ENCODE results near the gene ZNF580. TPM values are rescaled to one million over a fixed set of nuclear protein-coding genes. Genes with fewer than 3 reads are reported as not detected.

ZNF580 gene
- total and polyA plus RNA-seq, 2 of the 13 experiments (the other 11 are each of a cell fraction or from before 2014, with no cell fraction given): 4.4 to 6.0 TPM

- peak; percentile 24; the same call in 1 of the 2 replicates for TF ChIP-seq ZNF281 (CRISPR knock-in tag; IDR thresholded peaks at IDR 0.05; ENCODE audit: borderline replicate concordance)
- TF ChIP-seq MXD4 (CRISPR knock-in tag; IDR thresholded peaks at IDR 0.05): peak; percentile 47
- TF ChIP-seq FOXC1 (CRISPR knock-in tag; IDR thresholded peaks at IDR 0.05; ENCODE audit: borderline replicate concordance): peak; percentile 57; the same call in 1 of the 2 replicates
- no peak for TF ChIP-seq MAFF (IDR thresholded peaks at IDR 0.05; ENCODE audit: low read depth, low read length)
- TF ChIP-seq TBL1XR1 (IDR thresholded peaks at IDR 0.05; ENCODE audit: borderline replicate concordance, low read length, partially characterized antibody): no peak
- TF ChIP-seq IKZF4 (CRISPR knock-in tag; IDR thresholded peaks at IDR 0.05; ENCODE audit: borderline replicate concordance, low read depth, not compliant biosample characterization): no peak
- no peak for TF ChIP-seq ZBED4 (CRISPR knock-in tag; IDR thresholded peaks at IDR 0.05; ENCODE audit: borderline replicate concordance)
- peak; percentile 76 for TF ChIP-seq GABPA (IDR thresholded peaks at IDR 0.05; ENCODE audit: low read depth, low read length)
- TF ChIP-seq GABPA (CRISPR knock-in tag; IDR thresholded peaks at IDR 0.05; ENCODE audit: low read depth): peak; percentile 91
- no peak; the same call in 1 of the 2 replicates for TF ChIP-seq RARG (CRISPR knock-in tag; IDR thresholded peaks at IDR 0.05; ENCODE audit: low read depth)
- 0 out of 2 replicates have a peak, but pooled peaks have one; percentile 42 for TF ChIP-seq ZNF605 (CRISPR knock-in tag; IDR thresholded peaks at IDR 0.05)
- no peak for TF ChIP-seq ZEB1 (IDR thresholded peaks at IDR 0.05; ENCODE audit: insufficient replicate concordance, low read depth)
- no peak for TF ChIP-seq RERE (CRISPR knock-in tag; IDR thresholded peaks at IDR 0.05; ENCODE audit: low read depth)
- TF ChIP-seq ZNF577 (CRISPR knock-in tag; IDR thresholded peaks at IDR 0.05; ENCODE audit: borderline replicate concordance, low read depth): no peak
- TF ChIP-seq RBFOX2 (IDR thresholded peaks at IDR 0.05; ENCODE audit: low read depth, low read length): peak; percentile 89
- TF ChIP-seq RXRB (CRISPR knock-in tag; IDR thresholded peaks at IDR 0.05; ENCODE audit: borderline replicate concordance): peak; percentile 76
- TF ChIP-seq ZNF569 (CRISPR knock-in tag; IDR thresholded peaks at IDR 0.05; ENCODE audit: borderline replicate concordance): no peak
Measured at GRCh38 chr19:55653651-55654322, 13.0 kb downstream of the ZNF580 start (continued).
